ENCODE data around the gene PAX7.

The PAX7 gene

GRCh38 chr1:18631496-18632217 lies 1.0 kb downstream of the PAX7 start:
- no peak for TF ChIP-seq JUND (IDR thresholded peaks at IDR 0.05; ENCODE audit: low read depth)
- no peak for DNase-seq (ENCODE audit: low read depth in 1 of 2, low spot score in 1 of 2)
- in situ Hi-C loops (cut with HindIII; ENCODE audit: low pct_unique_long_range_greater_than_20kb, low sequenced_read_pairs), result no loop called here

DNA sequence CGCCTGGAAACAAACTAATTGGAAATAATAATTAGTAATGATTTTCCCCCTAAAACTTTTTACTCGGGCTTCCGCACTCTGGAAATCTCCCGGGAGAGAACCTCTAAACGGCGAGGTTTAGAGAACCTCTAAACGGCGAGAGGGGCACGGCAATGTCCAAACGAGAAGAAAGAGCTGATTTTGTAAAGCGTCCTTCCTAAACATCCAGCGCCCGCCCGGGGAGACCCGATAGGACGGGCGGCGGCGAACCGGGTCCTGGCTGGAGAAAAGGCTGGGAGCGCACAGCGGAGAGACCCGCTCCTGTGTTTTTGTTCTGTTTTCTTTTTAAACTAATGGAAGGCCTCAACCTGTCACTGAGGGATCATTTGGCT lies 1.6 kb downstream of the PAX7 start:
- in situ Hi-C loops (cut with HindIII; ENCODE audit: low pct_unique_long_range_greater_than_20kb, low sequenced_read_pairs), result no loop called here
- DNase-seq (ENCODE audit: low read depth in 1 of 2, low spot score in 1 of 2), result no peak
- TF ChIP-seq JUND (IDR thresholded peaks at IDR 0.05; ENCODE audit: low read depth), result no peak

DNA sequence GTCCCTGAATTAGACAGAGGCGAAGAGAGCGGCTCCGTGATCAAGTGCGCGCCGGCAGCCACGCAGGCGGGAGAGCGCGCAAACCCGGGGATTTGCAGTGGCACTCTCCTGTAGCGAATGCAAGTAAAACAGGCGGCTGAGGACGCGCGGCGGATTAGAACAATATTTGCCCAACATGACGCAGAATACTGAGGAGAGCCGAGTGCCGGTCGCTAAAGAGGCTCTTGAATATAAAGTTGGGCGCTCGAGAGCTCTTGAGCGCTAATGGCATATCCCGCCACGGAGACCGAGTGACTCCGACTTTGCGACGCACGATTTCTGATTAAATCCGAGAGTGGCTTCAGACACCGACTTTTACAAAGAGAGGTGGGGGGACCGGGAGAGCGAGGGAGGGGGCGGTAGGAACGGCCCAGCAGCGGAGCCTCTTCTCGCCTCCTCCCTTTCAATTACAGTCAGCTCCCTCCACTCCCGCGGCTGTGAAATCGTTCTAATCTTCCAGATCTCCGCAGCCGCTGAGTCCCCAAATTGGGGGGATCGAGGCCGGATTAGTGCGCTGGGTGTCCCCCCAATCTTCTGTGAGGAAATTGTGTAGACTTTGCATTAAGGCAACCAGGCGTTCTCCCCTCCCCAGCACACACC lies 2.3 kb downstream of the PAX7 start:
- TF ChIP-seq JUND (IDR thresholded peaks at IDR 0.05; ENCODE audit: low read depth), result no peak
- in situ Hi-C loops (cut with HindIII; ENCODE audit: low pct_unique_long_range_greater_than_20kb, low sequenced_read_pairs), result no loop called here
- DNase-seq (ENCODE audit: low read depth in 1 of 2, low spot score in 1 of 2), result no peak

DNA sequence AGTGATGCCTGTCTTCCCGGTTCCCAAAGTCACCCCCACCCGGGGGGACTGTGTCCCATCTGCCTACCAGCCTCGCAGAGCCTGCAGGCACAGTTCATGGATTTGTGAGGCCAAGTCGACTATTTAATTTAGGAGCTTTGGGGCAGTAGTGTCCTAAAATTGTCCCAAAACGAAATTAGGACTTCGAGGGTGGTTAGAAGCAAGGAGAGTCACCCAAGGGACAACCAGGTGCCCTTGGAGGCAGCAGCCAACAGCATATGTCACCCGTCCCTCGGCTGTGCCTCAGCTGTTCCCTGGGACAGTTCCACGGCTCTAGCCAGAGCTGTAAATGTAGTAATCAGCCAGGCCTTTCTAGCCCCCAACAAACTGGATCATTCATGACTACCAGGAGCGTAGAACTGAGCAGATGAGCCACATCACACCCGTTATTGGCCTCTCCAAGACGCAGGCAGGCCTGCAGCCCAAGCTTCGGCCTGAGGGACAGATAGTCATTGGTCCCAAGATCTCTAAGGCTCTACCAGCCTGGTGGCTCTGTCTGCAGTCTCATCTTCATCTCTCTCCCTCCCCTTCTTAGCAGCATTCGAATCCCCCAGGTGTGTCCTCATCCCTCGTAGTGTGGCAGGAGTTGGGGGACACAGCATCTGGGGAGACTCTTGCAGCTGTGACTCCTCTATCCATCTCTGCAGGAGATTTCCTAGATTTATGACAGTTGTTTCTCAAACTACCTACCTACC lies 2.9 kb downstream of the PAX7 start:
- no peak for DNase-seq (ENCODE audit: low read depth in 1 of 2, low spot score in 1 of 2)
- TF ChIP-seq JUND (IDR thresholded peaks at IDR 0.05; ENCODE audit: low read depth), result no peak
- in situ Hi-C loops (cut with HindIII; ENCODE audit: low pct_unique_long_range_greater_than_20kb, low sequenced_read_pairs), result no loop called here

DNA sequence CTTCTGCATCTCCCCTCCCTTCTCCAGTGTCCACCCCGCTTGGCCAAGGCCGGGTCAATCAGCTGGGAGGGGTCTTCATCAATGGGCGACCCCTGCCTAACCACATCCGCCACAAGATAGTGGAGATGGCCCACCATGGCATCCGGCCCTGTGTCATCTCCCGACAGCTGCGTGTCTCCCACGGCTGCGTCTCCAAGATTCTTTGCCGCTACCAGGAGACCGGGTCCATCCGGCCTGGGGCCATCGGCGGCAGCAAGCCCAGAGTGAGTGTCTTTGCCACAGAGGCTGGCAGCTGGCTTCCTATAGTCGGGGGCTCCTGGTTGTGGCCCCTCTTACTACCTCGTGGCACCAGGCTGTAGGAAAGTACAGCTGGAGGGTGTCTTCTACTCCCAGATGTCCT lies 3.6 kb downstream of the PAX7 start:
- TF ChIP-seq JUND (IDR thresholded peaks at IDR 0.05; ENCODE audit: low read depth), result no peak
- in situ Hi-C loops (cut with HindIII; ENCODE audit: low pct_unique_long_range_greater_than_20kb, low sequenced_read_pairs), result no loop called here
- DNase-seq (ENCODE audit: low read depth in 1 of 2, low spot score in 1 of 2), result no peak

DNA sequence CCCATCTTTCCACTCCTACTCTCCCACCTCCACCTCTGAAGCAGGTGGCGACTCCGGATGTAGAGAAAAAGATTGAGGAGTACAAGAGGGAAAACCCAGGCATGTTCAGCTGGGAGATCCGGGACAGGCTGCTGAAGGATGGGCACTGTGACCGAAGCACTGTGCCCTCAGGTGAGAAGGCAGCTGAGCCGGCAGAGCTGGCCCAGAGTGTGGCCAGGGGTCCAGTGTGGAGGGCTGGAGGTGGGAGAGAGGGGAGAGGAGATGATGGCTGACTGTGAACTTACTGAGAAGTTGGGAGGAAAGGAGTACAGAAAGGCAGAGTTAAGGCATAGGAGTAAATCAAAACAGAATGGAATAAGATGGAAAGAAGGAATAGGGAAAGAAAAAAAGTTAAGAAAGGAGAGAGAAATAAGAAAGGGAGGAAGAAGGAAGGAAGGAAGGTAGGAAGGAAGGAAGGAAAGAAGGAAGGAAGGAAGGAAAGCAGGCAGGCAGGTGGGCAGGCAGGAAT lies 4.5 kb downstream of the PAX7 start:
- in situ Hi-C loops (cut with HindIII; ENCODE audit: low pct_unique_long_range_greater_than_20kb, low sequenced_read_pairs), result no loop called here
- TF ChIP-seq JUND (IDR thresholded peaks at IDR 0.05; ENCODE audit: low read depth), result no peak
- no peak for DNase-seq (ENCODE audit: low read depth in 1 of 2, low spot score in 1 of 2)

DNA sequence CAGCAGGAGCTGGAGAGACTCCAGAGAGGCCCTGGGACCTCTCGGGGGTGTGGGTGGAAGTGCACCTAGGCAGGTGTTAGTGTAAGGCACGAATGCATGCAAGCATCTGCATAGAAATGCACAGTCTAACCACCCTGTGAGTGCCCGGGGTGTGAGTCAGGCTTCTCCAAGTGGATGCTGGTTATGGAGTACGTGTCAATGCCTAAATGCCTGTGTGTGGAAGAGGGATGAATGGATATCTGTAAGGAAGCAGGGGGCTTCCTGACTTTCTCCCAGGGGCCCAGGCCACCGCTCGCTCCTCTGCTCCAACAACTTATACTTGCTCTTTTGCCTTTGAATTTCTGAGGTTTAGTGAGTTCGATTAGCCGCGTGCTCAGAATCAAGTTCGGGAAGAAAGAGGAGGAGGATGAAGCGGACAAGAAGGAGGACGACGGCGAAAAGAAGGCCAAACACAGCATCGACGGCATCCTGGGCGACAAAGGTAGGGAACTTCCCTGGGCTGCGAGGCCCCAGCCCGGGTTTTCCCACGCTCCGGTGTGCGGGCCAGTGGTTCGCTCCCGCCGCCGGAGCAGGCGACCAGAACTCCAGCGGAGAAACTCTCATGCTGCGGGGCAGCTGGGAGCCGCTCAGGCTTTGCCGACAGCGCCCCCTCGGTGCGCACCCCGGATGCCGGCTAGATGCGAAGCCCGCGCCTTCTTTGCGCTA lies 5.4 kb downstream of the PAX7 start:
- no peak for TF ChIP-seq JUND (IDR thresholded peaks at IDR 0.05; ENCODE audit: low read depth)
- in situ Hi-C loops (cut with HindIII; ENCODE audit: low pct_unique_long_range_greater_than_20kb, low sequenced_read_pairs), result no loop called here
- DNase-seq (ENCODE audit: low read depth in 1 of 2, low spot score in 1 of 2), result no peak

GRCh38 chr1:18636596-18637508 lies 6.2 kb downstream of the PAX7 start:
- TF ChIP-seq JUND (IDR thresholded peaks at IDR 0.05; ENCODE audit: low read depth), result no peak
- in situ Hi-C loops (cut with HindIII; ENCODE audit: low pct_unique_long_range_greater_than_20kb, low sequenced_read_pairs), result no loop called here
- DNase-seq (ENCODE audit: low read depth in 1 of 2, low spot score in 1 of 2), result no peak

DNA sequence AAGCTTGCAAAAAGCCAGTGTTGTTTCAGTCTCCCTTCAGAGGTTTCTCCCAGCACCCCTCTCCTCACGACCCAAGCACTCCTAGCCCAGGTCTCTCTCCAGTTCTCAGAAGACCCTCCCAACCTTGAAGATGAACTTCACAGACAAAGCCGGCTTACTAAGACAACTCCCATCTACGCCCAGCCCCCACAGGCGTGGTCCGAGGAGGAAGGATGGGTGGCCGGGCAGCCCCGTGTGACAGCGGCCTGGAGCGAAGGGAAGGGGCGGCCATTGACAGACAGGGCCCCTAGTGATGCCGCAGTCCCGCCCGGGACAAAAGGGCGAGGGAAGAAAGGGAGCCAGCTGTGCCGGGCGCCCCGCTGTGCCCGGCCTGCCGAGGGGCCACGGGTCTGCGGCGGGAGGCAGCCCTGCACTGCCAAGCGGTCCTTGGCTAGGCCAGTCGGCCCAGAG lies 6.9 kb downstream of the PAX7 start:
- in situ Hi-C loops (cut with HindIII; ENCODE audit: low pct_unique_long_range_greater_than_20kb, low sequenced_read_pairs), result no loop called here
- DNase-seq (ENCODE audit: low read depth in 1 of 2, low spot score in 1 of 2), result no peak
- no peak for TF ChIP-seq JUND (IDR thresholded peaks at IDR 0.05; ENCODE audit: low read depth)

DNA sequence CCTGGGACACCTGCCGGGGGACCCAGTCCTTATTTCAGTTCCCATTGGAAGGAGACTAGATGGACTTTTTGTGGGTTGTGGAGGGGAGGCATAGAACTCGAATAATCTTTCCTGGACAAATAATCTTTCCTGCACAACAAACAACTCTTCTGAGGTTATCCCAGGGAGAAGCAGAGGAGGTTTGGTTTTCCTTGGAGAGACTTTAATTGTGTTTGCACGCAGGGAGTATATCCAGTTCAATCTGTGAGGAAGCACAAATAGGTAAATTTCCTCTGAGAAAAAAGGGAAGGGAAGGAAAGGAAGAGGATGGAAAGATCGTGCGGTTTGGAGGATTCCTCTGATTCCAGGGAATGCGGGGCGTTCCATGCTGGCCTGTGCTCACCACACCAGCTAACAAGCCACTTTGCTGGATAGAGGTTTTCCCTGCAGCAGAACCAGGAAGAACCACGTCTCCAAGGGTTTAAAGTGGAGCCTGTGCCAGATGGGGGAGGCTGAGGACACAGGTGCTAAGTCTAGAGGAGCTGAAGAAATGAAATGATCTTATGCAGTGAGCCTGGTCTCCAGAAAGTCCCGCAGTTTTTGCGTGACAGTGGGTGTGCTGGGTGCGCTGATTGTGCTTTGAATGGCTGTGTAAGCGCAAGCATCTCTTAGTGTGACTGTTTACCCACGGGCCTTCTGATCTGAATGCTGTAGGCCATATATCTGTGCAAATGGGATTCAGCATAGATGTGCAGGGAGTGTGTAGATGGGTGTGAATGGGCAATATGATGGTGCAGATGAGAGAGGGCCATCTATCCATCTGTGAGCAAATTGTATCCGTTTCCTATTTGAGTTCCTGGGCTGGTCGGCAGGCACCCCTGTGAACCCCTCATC lies 7.6 kb downstream of the PAX7 start:
- no peak for TF ChIP-seq JUND (IDR thresholded peaks at IDR 0.05; ENCODE audit: low read depth)
- DNase-seq (ENCODE audit: low read depth in 1 of 2, low spot score in 1 of 2), result no peak
- in situ Hi-C loops (cut with HindIII; ENCODE audit: low pct_unique_long_range_greater_than_20kb, low sequenced_read_pairs), result no loop called here

DNA sequence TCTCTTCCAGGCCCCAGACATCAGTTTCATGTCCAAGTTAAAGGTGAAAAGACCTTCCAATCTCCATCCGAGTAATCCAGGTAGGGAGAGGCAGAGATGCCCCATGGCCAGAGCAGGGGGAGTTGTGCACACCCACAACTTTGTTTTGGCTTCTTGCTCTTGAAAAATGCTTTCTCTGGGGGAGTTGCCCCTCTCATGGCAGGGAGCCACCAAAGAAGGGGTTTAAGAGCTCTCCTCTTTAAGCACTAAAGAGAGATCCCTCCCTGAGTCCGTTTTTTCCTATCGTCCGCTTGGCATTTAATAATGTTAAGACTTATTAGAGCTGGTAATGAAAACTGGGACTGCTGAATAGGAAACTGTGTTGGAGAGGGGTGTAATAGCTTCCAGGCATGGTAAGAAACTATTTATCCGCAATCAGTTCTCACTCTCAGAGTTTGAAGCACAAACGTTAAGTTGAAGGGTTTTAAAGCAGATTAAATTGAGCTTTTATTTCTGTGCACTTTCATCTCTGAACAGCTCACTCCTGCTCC lies 8.3 kb downstream of the PAX7 start:
- in situ Hi-C loops (cut with HindIII; ENCODE audit: low pct_unique_long_range_greater_than_20kb, low sequenced_read_pairs), result no loop called here
- no peak for DNase-seq (ENCODE audit: low read depth in 1 of 2, low spot score in 1 of 2)
- TF ChIP-seq JUND (IDR thresholded peaks at IDR 0.05; ENCODE audit: low read depth), result no peak

Measured in T47D (cell line).